ENCODE measurements around the gene SERGEF. TPM values are rescaled to one million over a fixed set of nuclear protein-coding genes. Genes with fewer than 3 reads are reported as not detected.

The SERGEF gene
- total RNA-seq, 1 donor from 2014 or later, result 27.0 TPM

DNA sequence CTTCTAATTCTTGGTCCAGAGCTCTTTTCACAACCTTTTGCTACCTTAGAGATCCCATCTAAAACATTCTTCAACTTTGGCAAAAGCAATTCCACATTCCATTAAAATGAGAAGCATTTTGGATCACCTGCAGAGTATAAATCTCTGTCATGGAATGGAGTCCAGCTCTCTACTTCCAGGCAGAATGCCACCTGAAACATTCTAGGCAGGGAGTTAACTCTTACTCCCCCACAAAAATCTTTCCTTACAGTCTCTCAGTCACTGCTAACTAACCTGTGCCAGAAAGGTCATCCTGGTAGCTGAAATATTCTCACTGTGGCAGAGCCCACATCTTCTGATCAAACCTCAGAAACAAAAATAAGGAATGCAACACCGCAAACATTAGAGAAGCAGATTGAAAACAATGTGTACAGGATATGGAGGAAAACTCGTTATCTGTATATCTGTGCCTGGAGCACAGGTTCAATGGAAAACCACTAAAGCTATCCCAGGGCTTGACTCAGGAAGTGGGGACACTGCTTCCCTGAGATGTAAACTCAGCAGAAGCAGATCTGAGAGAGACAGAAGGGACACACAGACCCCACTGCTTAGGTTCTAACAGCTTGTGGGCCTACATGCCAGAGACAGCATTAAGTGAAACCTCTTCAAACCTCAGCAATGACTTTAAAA is 199.3 kb downstream of the SERGEF start:
- TF ChIP-seq, protein P1, sequence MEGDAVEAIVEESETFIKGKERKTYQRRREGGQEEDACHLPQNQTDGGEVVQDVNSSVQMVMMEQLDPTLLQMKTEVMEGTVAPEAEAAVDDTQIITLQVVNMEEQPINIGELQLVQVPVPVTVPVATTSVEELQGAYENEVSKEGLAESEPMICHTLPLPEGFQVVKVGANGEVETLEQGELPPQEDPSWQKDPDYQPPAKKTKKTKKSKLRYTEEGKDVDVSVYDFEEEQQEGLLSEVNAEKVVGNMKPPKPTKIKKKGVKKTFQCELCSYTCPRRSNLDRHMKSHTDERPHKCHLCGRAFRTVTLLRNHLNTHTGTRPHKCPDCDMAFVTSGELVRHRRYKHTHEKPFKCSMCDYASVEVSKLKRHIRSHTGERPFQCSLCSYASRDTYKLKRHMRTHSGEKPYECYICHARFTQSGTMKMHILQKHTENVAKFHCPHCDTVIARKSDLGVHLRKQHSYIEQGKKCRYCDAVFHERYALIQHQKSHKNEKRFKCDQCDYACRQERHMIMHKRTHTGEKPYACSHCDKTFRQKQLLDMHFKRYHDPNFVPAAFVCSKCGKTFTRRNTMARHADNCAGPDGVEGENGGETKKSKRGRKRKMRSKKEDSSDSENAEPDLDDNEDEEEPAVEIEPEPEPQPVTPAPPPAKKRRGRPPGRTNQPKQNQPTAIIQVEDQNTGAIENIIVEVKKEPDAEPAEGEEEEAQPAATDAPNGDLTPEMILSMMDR (IDR thresholded peaks at IDR 0.05; ENCODE audit: insufficient read depth, low read length, poor library complexity, severe bottlenecking), result no peak
- Histone ChIP-seq H3K4me3 (ENCODE audit: low read depth, low read length) (no peak overlapping the region), H3K27me3 (ENCODE audit: control insufficient read depth, insufficient read depth, low read length) (no peaks in the 10 kb centered on the region), H3K36me3 (ENCODE audit: control insufficient read depth, insufficient read depth, low read length) (no peaks in the 10 kb centered on the region)
- DNase-seq (ENCODE audit: low read depth), result no peak

DNA sequence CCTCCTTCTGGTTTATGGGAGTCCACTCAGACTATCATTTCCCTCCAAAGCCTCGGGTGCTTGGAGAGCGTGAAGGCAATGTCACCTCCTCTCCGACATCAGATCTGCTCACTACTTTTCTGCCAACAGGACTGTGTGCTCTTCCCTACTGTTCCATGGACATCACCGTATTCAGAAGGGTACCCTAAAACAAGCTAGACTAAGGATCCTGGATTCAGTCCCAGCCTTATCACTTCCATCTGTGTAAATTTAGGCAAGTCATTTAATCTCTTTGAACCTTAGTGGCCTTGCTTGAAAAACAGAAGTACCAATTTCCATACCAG is 200.0 kb downstream of the SERGEF start:
- no peaks in the 10 kb centered on the region for H3K27me3 ChIP-seq (ENCODE audit: control insufficient read depth, insufficient read depth, low read length)
- no peak overlapping the region for H3K4me3 ChIP-seq (ENCODE audit: low read depth, low read length)
- DNase-seq (ENCODE audit: low read depth), result no peak
- TF ChIP-seq, protein P1 (IDR thresholded peaks at IDR 0.05; ENCODE audit: insufficient read depth, low read length, poor library complexity, severe bottlenecking), result no peak
- no peaks in the 10 kb centered on the region for H3K36me3 ChIP-seq (ENCODE audit: control insufficient read depth, insufficient read depth, low read length)

DNA sequence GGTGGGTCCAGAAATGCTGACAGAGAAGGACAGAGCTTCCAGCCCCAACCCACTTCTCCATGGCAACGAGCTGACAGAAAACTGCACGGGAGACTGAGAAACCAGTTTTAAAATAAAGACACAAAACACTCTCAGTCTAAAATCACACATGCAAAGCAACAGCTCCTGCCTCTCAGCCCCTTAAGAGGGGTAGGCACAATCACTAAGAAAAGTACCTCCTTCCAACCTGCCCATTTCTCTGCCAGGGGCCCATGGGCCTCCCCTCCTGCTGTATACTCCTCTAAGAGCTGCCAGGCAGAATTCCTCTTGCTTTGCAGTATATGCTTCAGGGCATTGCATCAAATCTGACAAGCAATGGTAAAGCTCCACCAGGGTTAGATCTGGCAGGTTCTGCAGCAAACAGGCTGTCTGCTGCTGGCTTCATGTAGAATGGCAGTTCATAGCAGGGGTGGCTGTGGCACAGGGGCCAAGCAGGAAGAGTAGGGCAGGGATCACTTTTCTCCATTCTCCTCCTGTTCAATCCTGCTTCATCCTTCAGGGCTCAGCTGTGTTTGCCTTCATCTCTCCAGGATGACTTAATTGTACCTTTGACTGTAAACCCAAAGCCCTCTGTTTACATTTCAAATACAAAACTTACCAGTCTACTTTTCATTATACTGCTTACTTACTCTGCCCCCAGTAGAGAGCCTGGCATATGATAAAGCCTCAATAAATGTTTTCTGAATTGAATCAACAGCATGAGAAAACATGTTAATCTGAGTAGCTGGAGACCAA is 200.6 kb downstream of the SERGEF start:
- no peaks in the 10 kb centered on the region for H3K27me3 ChIP-seq (ENCODE audit: control insufficient read depth, insufficient read depth, low read length)
- H3K4me3 ChIP-seq (ENCODE audit: low read depth, low read length), result no peak overlapping the region
- TF ChIP-seq, protein P1 (IDR thresholded peaks at IDR 0.05; ENCODE audit: insufficient read depth, low read length, poor library complexity, severe bottlenecking), result no peak
- no peaks in the 10 kb centered on the region for H3K36me3 ChIP-seq (ENCODE audit: control insufficient read depth, insufficient read depth, low read length)
- no peak for DNase-seq (ENCODE audit: low read depth)

DNA sequence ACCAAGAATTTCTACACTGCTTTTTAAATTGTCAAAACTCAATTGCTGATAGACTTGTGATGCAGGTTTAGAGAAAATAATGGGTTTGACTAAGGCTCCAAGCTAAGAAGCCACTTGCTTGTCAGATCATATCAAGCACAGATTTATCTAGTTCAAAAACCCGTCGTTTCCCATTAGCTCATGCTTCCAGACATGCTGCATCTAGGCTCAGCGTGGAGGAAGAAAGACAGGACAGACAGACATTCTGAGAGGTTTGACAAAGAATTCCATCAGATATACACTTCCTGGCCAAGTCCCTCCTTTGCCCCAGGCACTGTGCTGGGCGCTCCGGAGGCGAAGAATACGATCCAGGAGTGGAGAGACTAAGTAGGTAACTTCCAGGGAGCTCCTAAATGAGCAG is 201.5 kb downstream of the SERGEF start:
- DNase-seq (ENCODE audit: low read depth), result no peak
- TF ChIP-seq, protein P1 (IDR thresholded peaks at IDR 0.05; ENCODE audit: insufficient read depth, low read length, poor library complexity, severe bottlenecking), result no peak
- H3K27me3 ChIP-seq (ENCODE audit: control insufficient read depth, insufficient read depth, low read length), result no peaks in the 10 kb centered on the region
- no peaks in the 10 kb centered on the region for H3K36me3 ChIP-seq (ENCODE audit: control insufficient read depth, insufficient read depth, low read length)
- no peak overlapping the region for H3K4me3 ChIP-seq (ENCODE audit: low read depth, low read length)

DNA sequence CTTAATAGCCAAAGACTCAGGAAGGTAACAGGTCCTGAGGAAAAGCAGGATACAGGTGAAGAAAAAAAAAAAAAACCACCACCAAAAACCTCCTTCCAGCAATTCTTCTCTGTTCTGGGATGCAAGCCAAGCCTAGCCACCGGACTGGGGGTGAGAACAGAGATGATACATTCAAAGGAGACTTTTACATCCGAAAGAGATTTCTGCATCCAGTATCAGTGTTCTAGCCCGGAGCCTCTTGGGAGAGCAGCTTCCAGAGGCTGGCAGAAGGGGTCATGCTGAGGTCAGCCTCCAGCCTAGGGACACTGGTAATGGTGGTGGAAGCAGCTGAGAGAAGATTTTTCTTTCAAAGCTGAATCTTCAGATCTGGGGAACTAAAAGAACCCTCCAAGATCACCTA is 202.1 kb downstream of the SERGEF start:
- TF ChIP-seq, protein P1 (IDR thresholded peaks at IDR 0.05; ENCODE audit: insufficient read depth, low read length, poor library complexity, severe bottlenecking), result no peak
- Histone ChIP-seq H3K4me3 (ENCODE audit: low read depth, low read length) (no peak overlapping the region), H3K36me3 (ENCODE audit: control insufficient read depth, insufficient read depth, low read length) (no peaks in the 10 kb centered on the region), H3K27me3 (ENCODE audit: control insufficient read depth, insufficient read depth, low read length) (no peaks in the 10 kb centered on the region)
- DNase-seq (ENCODE audit: low read depth), result no peak
